MG63 (cell line): ENCODE measurements around the gene GP9. TPM values are rescaled to one million over a fixed set of nuclear protein-coding genes. Genes with fewer than 3 reads are reported as not detected.
"Not testable (repeated sequence)": the region's sequence is repeated elsewhere in the genome, so short reads cannot be mapped to it uniquely, and the experiment has no call there.

ENCODE experiments used
- DNase-seq: peaks from one replicate; pipeline ENCODE4 v3.0.0-alpha.2; 2020
- H3K27me3 ChIP-seq: fragments of 250-450 bp; sonication (Bioruptor Pico); 2 replicates; pipeline ENCODE4 v1.5.1; 2020; ENCODE audit warnings: mild to moderate bottlenecking, moderate library complexity
- H3K36me3 ChIP-seq: fragments of 250-450 bp; sonication (Bioruptor Pico); 2 replicates; pipeline ENCODE4 v1.5.1; 2020; ENCODE audit warnings: mild to moderate bottlenecking, moderate library complexity
- H3K4me3 ChIP-seq: fragments of 250-450 bp; sonication (Bioruptor Pico); 2 replicates; pipeline ENCODE4 v1.5.1; 2020; ENCODE audit warnings: mild to moderate bottlenecking, moderate library complexity
- H3K9me3 ChIP-seq: fragments of 250-450 bp; sonication (Bioruptor Pico); 2 replicates; pipeline ENCODE4 v1.5.1; 2020; ENCODE audit warnings: mild to moderate bottlenecking, moderate library complexity
- total RNA-seq: library from RNA; depleted of rRNA; stranded (reverse); fragments of >200 nt; shearing (Covaris generic); gene quantifications from 2 replicates; pipeline ENCODE4 v1.2.3, GENCODE V29; 2014; ENCODE audit warnings: low replicate concordance; rRNA removed

The GP9 gene
- total RNA-seq, 1 experiment from 2014 or later, result not detected

DNA sequence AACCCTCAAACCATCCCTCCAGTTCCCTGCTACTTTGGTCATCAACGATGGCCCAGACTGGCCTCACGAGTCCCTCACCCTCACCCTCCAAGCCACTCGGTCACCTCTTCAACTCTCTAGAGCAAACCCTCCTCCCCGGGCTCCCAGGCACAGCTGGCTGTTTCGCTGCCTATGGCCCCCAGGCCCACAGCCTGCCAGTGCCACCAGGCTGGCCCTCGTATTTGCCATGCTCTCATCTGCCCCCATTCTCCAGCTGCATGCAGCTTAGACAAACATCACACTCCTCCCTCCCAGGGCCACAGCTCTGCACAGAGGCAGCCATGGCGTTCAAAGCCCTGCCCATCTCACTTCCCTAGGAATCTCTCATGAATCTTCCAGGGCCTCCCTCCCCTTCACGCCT lies 47.2 kb downstream of the GP9 start:
- H3K9me3 ChIP-seq, result no peaks in the 10 kb centered on the region
- DNase-seq, result no peak
- H3K36me3 ChIP-seq, result no peaks in the 10 kb centered on the region; the same call in 1 of the 2 replicates
- H3K4me3 ChIP-seq, result no peak overlapping the region
- H3K27me3 ChIP-seq, result no peaks in the 10 kb centered on the region

DNA sequence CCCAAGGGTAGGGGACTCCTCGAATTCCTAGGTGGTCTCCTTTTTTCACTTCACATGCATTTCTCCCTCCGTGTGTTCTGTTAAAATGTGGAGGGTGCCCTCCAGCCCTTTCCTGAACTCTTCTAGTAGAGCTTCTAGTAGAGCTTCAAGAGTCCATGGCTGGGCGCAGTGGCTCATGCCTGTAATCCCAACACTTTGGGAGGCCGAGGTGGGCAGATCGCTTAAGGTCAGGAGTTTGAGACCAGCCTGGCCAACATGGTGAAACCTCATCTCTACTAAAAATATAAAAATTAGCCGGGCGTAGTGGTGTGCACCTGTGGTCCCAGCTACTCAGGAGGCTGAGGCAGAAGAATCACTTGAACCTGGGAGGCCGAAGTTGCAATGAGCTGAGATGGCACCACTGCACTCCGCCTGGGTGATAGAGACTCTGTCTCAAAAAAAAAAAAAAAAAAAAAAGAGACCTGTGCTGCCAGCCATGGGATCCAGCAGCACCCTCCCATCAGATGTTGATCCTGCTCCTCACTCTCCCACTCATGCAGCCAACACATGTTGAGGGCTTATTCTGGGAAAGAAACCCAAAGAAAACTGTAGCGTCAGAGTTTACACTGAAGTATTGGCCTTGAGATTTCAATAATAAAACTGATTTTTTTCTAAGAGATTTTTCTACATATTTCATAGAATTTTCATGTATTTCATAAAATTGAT lies 50.6 kb downstream of the GP9 start:
- not testable (repeated sequence) for H3K4me3 ChIP-seq, H3K27me3 ChIP-seq, DNase-seq, H3K9me3 ChIP-seq, H3K36me3 ChIP-seq

Other genes starting within 250 kb of the GP9 start
- 29.3 and 35.4 TPM in 2 replicates for gene ACAD9, start 181.2 kb upstream of the GP9 start, total RNA-seq
- gene CFAP92, start 66.7 kb upstream of the GP9 start, total RNA-seq, result not detected in 2 replicates
- gene EFCC1, start 59.5 kb upstream of the GP9 start, total RNA-seq, result not detected in 2 replicates
- gene RAB43, start 61.0 kb downstream of the GP9 start, total RNA-seq, result 10.7 and 13.6 TPM in 2 replicates
- 64.0 and 107 TPM in 2 replicates for gene ISY1, start 100.3 kb downstream of the GP9 start, total RNA-seq
- 344 and 476 TPM in 2 replicates for gene CNBP, start 123.1 kb downstream of the GP9 start, total RNA-seq
- 116 and 146 TPM in 2 replicates for gene COPG1, start 188.8 kb downstream of the GP9 start, total RNA-seq
- 59.9 and 81.0 TPM in 2 replicates for gene HMCES, start 218.1 kb downstream of the GP9 start, total RNA-seq